Kidney tubule cell (primary cell): ENCODE measurements around the gene PRKCE.

Source experiments
- DNase-seq: peaks from one replicate; pipeline ENCODE4 v3.0.0-alpha.2; 2018; ENCODE audit warnings: low spot score

Gene PRKCE

GRCh38 chr2:46229134-46230063 is 577.9 kb downstream of the PRKCE start:
- DNase-seq = peak; percentile 94

GRCh38 chr2:46230115-46230571 is 578.7 kb downstream of the PRKCE start:
- DNase-seq = peak; percentile 71

GRCh38 chr2:46230677-46231425 is 579.4 kb downstream of the PRKCE start:
- no peak for DNase-seq

- no peak for DNase-seq
Measured at GRCh38 chr2:46231721-46232120, 580.2 kb downstream of the PRKCE start.

- peak; percentile 23 for DNase-seq
Measured at GRCh38 chr2:46232860-46233259, 581.4 kb downstream of the PRKCE start.

- no peak for DNase-seq
Measured at GRCh38 chr2:46236006-46236875, 584.8 kb downstream of the PRKCE start.

GRCh38 chr2:46236876-46237859 is 585.7 kb downstream of the PRKCE start:
- DNase-seq = no peak
